ENCODE data around the gene CELF5. TPM values are rescaled to one million over a fixed set of nuclear protein-coding genes. Genes with fewer than 3 reads are reported as not detected.
A peak's percentile ranks its signal among the peaks of the same experiment; 100 is the strongest.

CELF5 gene
- total and polyA plus RNA-seq, 9 of the 15 experiments (the other 6 are each of a cell fraction or from before 2014, with no cell fraction given), result 0.01 to 0.56 (median 0.22) TPM

- TF ChIP-seq UBTF (IDR thresholded peaks at IDR 0.05; ENCODE audit: borderline replicate concordance in 1 of 2, low read depth in 2 of 2, low read length in 2 of 2) (no peak), HLTF (IDR thresholded peaks at IDR 0.05) (no peak)
These were observed 28.2 kb downstream of the CELF5 start (continued) for GRCh38 chr19:3252650-3253049.

- POLR2A ChIA-PET, result interaction anchor here (0.6 to 1.4 kb wide), 4 partner anchors 11 to 303 kb away, joined by 3 to 7 read pairs (median 4); no protein-coding TSS in a partner anchor
- H3K27me3 ChIP-seq (ENCODE audit: control insufficient read depth in 2 of 2, insufficient read depth in 2 of 2, low read length in 2 of 2), result peaks cover 0 to 4% of the 10 kb centered on the region in 2 experiments; a peak in 1 of 5 replicates
- TF ChIP-seq USF2 (CRISPR knock-in tag; IDR thresholded peaks at IDR 0.05), result peak; percentile 63
- no peak for TF ChIP-seq HLTF (IDR thresholded peaks at IDR 0.05)
- TF ChIP-seq STAT6 (CRISPR knock-in tag; IDR thresholded peaks at IDR 0.05), result no peak
- peak; percentile 56 to 92 (median 70) for TF ChIP-seq YY1 (IDR thresholded peaks at IDR 0.05; ENCODE audit: borderline replicate concordance in 1 of 3, control insufficient read depth in 1 of 3, extremely low read depth in 1 of 3, insufficient read depth in 3 of 3, insufficient read length in 1 of 3, insufficient replicate concordance in 2 of 3, low read depth in 1 of 3, low read length in 2 of 3)
- TF ChIP-seq POU5F1 (IDR thresholded peaks at IDR 0.05; ENCODE audit: borderline replicate concordance, low read depth, low read length, partially characterized antibody), result no peak
- no peak for TF ChIP-seq PREB (CRISPR knock-in tag; IDR thresholded peaks at IDR 0.05)
- TF ChIP-seq HDAC2 (IDR thresholded peaks at IDR 0.05), result no peak
- no peak for TF ChIP-seq FOXK1 (CRISPR knock-in tag; IDR thresholded peaks at IDR 0.05; ENCODE audit: borderline replicate concordance)
- peak in 1 of 2 experiments; percentile 79; a peak in 2 of 3 replicates for TF ChIP-seq CBX3 (IDR thresholded peaks at IDR 0.05; ENCODE audit: borderline replicate concordance in 1 of 2, low read length in 2 of 2)
- TF ChIP-seq MECOM (CRISPR knock-in tag; IDR thresholded peaks at IDR 0.05), result no peak
- TF ChIP-seq DPF2 (IDR thresholded peaks at IDR 0.05), result no peak
- TF ChIP-seq CBX5 (IDR thresholded peaks at IDR 0.05; ENCODE audit: borderline replicate concordance, low read depth), result peak; percentile 71; the same call in 1 of the 2 replicates
These were observed 28.8 kb downstream of the CELF5 start for GRCh38 chr19:3253270-3253669.

More at GRCh38 chr19:3253270-3253669, 28.8 kb downstream of the CELF5 start:
- no peak for ATAC-seq
- peak in 3 of 4 experiments; percentile 24 to 40 (median 40) for DNase-seq (ENCODE audit: extremely low read depth in 1 of 4, low spot score in 3 of 4)
- in situ Hi-C loops (cut with MboI), result no loop called here
- Histone ChIP-seq H3K9me1 (ENCODE audit: control insufficient read depth, insufficient read depth, low read length) (no peaks in the 10 kb centered on the region), H3K4me3 (no peak overlapping the region), H3K4me2 (ENCODE audit: insufficient read depth, low read length) (no peak overlapping the region), H3K9ac (ENCODE audit: insufficient read depth in 1 of 2, low read depth in 2 of 2, low read length in 2 of 2) (no peak overlapping the region), H3K36me3 (ENCODE audit: control insufficient read depth, insufficient read depth, low read length) (no peaks in the 10 kb centered on the region), H3K9me3 (replicated peaks; ENCODE audit: control insufficient read depth, insufficient read depth, low read depth, low read length) (peaks cover 2% of the 10 kb centered on the region; the same call in 1 of the 2 replicates), H3K27ac (ENCODE audit: extremely low read depth, low read depth, low read length) (no peak overlapping the region), H4K20me1 (replicated peaks; ENCODE audit: control insufficient read depth, insufficient read depth, low read length) (no peaks in the 10 kb centered on the region), H3K79me2 (ENCODE audit: control insufficient read depth, insufficient read depth, low read length) (no peaks in the 10 kb centered on the region), H3K4me1 (replicated peaks in 1 of 2; ENCODE audit: control insufficient read depth in 2 of 2, insufficient read depth in 2 of 2, low read length in 2 of 2) (peaks cover 0 to 9% of the 10 kb centered on the region in 2 experiments; a peak in 3 of 5 replicates), H2AFZ (ENCODE audit: low read depth, low read length) (no peak overlapping the region)
- intact Hi-C loops (cut with micrococcal nuclease), result no loop called here
- WGBS (ENCODE audit: insufficient coverage, low coverage, missing lambda C conversion rate), result 3% methylated on average over 3 of the region's 3 CpGs
- CTCF ChIA-PET (ENCODE audit: low intra/inter-chr PET ratio), result no interaction called here
- BruUV-seq (replicated peaks), result no TSS peak
- FAIRE-seq, result peak; percentile 42

Measured in K562 (cell line).